HFFc6 (cell line): ENCODE measurements around the gene ATXN1. TPM values are rescaled to one million over a fixed set of nuclear protein-coding genes. Genes with fewer than 3 reads are reported as not detected.

ENCODE experiments used
- DNase-seq: peaks from one replicate; pipeline ENCODE4 v3.0.0-alpha.2; 2018
- H3K27ac Mint-ChIP-seq: 2 replicates; pipeline ENCODE4 v1.8.0; 2020; ENCODE audit warnings: mild to moderate bottlenecking, mixed read lengths
- H3K27me3 Mint-ChIP-seq: 2 replicates; pipeline ENCODE4 v1.8.0; 2021; ENCODE audit warnings: mild to moderate bottlenecking, moderate library complexity, mixed read lengths; ENCODE audit not compliant: insufficient read depth
- H3K36me3 Mint-ChIP-seq: 2 replicates; pipeline ENCODE4 v1.8.0; 2021; ENCODE audit warnings: low read depth, mixed read lengths
- H3K4me1 Mint-ChIP-seq: 2 replicates; pipeline ENCODE4 v1.8.0; 2020; ENCODE audit warnings: low read depth, mixed read lengths
- H3K4me3 Mint-ChIP-seq: 2 replicates; pipeline ENCODE4 v1.8.0; 2020; ENCODE audit warnings: mild to moderate bottlenecking, moderate library complexity, mixed read lengths
- H3K9me3 Mint-ChIP-seq: 2 replicates; pipeline ENCODE4 v1.8.0; 2020; ENCODE audit warnings: mild to moderate bottlenecking, mixed read lengths
- total RNA-seq, 6 experiments: library from RNA; stranded (reverse); fragmentation: NEBNext Ultra II Directional; extraction: Animal tissue kit (Norgen Biotek cat#: 25700); gene quantifications; 2 replicates in 1 of 6; 3 replicates in 5 of 6; pipeline ENCODE4 v1.2.3, GENCODE V29; 2021
- TF ChIP-seq, protein P1 (sequence below): fragments of 200-600 bp; sonication (generic); IDR thresholded peaks from 2 replicates; pipeline ENCODE4 v1.5.0; 2021; ENCODE audit warnings: antibody characterized with exemption, mild to moderate bottlenecking

Gene ATXN1
- total RNA-seq, 6 experiments from 2014 or later = 28.2 to 41.5 (median 30.5) TPM

DNA sequence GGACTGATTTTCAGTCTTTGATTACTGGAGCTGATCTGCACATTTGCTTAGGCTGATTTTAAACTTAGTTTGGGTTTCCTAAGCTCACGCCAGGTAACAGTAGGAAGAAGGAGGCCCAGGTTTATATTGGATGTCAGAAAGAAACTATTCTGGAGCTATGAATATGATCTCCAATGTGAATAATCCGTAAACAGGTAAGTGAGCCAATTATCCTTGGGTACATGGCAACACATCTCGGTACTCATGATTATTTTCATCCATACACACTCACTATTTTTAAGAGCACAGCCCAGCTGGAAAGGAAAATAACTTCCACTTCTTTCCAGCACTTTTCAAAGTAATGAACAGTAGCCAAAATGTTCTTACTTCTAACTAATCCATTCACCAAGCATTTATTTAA, 7.0 kb downstream of the ATXN1 start:
- peaks cover 96% of the 10 kb centered on the region for H3K4me1 Mint-ChIP-seq
- DNase-seq = no peak

DNA sequence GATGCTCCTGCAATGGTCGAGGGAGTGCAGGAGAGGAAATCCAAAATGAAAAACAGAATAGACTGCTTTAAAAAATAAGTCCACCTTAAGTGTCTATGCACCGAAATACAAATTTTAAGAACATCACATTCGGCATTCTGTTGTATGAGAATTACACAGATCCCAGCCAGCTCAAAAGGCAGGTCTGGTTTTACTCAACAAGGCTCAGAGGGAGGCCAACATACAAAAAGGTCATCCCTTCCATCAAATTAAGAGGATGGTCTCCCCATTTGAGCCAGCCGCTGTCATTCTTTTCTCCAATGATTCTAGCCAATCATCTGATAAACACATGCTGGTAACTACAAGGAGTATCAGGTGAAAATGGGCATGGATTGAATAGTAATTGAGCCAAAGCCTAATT, 7.9 kb downstream of the ATXN1 start:
- Mint-ChIP-seq H3K36me3 (peaks cover 54% of the 10 kb centered on the region), H3K9me3 (no peaks in the 10 kb centered on the region), H3K27me3 (no peaks in the 10 kb centered on the region; the same call in 1 of the 2 replicates), H3K4me3 (peak overlapping the region; percentile 6; the same call in 1 of the 2 replicates), H3K27ac (peak overlapping the region; percentile 76), H3K4me1 (peaks cover 96% of the 10 kb centered on the region)
- TF ChIP-seq, protein P1, sequence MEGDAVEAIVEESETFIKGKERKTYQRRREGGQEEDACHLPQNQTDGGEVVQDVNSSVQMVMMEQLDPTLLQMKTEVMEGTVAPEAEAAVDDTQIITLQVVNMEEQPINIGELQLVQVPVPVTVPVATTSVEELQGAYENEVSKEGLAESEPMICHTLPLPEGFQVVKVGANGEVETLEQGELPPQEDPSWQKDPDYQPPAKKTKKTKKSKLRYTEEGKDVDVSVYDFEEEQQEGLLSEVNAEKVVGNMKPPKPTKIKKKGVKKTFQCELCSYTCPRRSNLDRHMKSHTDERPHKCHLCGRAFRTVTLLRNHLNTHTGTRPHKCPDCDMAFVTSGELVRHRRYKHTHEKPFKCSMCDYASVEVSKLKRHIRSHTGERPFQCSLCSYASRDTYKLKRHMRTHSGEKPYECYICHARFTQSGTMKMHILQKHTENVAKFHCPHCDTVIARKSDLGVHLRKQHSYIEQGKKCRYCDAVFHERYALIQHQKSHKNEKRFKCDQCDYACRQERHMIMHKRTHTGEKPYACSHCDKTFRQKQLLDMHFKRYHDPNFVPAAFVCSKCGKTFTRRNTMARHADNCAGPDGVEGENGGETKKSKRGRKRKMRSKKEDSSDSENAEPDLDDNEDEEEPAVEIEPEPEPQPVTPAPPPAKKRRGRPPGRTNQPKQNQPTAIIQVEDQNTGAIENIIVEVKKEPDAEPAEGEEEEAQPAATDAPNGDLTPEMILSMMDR = no peak
- no peak for DNase-seq

More for the DNA sequence above, 7.0 kb downstream of the ATXN1 start:
- Mint-ChIP-seq H3K27ac (0 out of 2 replicates have a peak overlapping the region, but pooled peaks have one; percentile 13), H3K4me3 (no peak overlapping the region), H3K9me3 (no peaks in the 10 kb centered on the region), H3K36me3 (peaks cover 46% of the 10 kb centered on the region), H3K27me3 (no peaks in the 10 kb centered on the region; the same call in 1 of the 2 replicates)
- TF ChIP-seq, protein P1 = no peak

DNA sequence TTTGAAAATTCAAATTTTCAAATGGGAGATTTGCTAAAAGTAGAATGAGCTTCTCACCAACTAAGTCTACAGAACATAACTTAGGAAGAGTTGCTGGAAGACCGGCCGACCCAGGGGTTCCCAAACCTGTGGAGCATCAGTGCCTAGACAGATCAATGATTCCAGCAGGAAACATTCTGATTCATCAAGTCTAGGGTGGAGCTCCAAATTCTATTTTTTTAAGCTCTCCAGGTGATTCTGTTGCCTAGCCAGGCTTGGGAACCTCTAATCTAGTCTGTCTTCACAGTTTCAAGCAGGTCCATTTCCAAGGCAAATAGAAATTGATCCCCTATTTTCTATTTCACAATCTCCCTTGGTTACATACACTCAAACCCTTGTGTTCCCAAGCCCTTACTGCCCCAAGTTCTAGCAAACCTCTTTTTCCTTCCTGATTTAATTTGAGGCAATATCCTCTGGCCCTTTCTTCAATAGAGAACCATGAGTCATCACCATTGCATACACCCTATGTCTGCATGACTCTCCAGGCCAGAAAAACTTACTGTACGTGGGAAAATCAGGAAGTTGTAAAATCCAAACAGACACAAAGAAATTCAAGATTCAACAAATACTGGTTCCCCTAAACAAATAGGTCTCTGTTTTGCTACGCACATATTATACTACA, 8.9 kb downstream of the ATXN1 start:
- peak overlapping the region; percentile 76 for H3K27ac Mint-ChIP-seq
- H3K27me3 Mint-ChIP-seq = no peaks in the 10 kb centered on the region; the same call in 1 of the 2 replicates
- no peaks in the 10 kb centered on the region for H3K9me3 Mint-ChIP-seq
- peaks cover 96% of the 10 kb centered on the region for H3K4me1 Mint-ChIP-seq
- H3K4me3 Mint-ChIP-seq = peak overlapping the region; percentile 60
- peaks cover 47% of the 10 kb centered on the region for H3K36me3 Mint-ChIP-seq
- peak; percentile 85 for DNase-seq
- TF ChIP-seq, protein P1 = no peak

DNA sequence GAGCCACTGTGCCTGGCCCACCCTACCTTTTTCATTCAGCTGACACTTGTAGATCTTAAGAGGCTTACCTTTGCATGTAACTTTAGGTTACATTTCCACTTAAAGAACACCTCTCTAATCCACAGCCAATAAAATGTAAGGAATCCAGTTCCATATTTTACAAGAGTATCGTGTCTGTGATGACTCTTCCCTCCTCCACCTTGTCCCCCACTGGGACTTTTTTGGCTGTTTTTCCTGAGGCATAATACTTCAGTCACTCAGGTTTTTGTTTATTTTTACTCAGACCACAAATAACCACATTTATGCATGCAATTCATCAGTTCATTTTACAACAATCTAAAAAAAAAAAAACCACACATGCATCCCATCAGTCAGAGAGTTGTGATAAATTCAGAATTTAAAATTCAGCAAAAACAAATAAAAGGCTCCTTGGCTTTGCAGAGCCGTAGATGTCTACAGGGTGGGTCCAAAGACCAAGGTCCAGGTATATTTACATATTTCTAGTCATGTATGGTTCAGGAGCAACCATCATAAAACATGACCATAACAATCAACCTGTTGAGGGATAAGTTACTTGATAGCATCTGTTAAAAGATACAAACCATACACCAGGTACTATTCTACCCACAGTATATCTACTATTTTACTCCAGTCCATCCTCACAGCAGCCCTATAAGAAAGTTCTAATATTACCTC, 9.9 kb downstream of the ATXN1 start:
- H3K4me3 Mint-ChIP-seq = peak overlapping the region; percentile 60
- peak; percentile 73 for DNase-seq
- H3K27ac Mint-ChIP-seq = peak overlapping the region; percentile 64
- H3K36me3 Mint-ChIP-seq = peaks cover 52% of the 10 kb centered on the region
- no peaks in the 10 kb centered on the region; the same call in 1 of the 2 replicates for H3K27me3 Mint-ChIP-seq
- H3K4me1 Mint-ChIP-seq = peaks cover 96% of the 10 kb centered on the region
- H3K9me3 Mint-ChIP-seq = no peaks in the 10 kb centered on the region
- TF ChIP-seq, protein P1 = no peak

DNA sequence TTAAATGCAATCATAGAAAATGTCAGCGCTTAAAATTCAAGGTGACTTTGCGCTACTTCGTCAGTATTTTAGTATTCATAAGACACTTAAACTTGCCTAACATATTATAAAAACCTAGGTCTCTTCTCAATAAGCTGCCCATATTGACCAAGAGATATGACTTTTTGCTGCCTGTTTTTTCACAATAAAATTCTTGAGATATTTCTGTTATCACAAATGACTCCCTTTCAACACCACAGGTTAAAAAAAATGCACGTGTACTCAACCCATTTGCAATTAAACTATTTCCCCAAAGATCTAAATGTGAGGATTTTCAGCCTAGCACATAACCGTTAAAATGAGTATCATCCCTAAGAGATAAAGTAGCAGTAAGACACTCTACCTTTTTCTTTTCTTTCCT, 10.7 kb downstream of the ATXN1 start:
- TF ChIP-seq, protein P1 = no peak
- no peaks in the 10 kb centered on the region; the same call in 1 of the 2 replicates for H3K27me3 Mint-ChIP-seq
- peaks cover 54% of the 10 kb centered on the region for H3K36me3 Mint-ChIP-seq
- H3K4me3 Mint-ChIP-seq = no peak overlapping the region; the same call in 1 of the 2 replicates
- no peaks in the 10 kb centered on the region for H3K9me3 Mint-ChIP-seq
- H3K4me1 Mint-ChIP-seq = peaks cover 99% of the 10 kb centered on the region
- peak overlapping the region; percentile 64 for H3K27ac Mint-ChIP-seq
- DNase-seq = no peak
